GM12878 (cell line): ENCODE results near the gene SETBP1. TPM values are rescaled to one million over a fixed set of nuclear protein-coding genes. Genes with fewer than 3 reads are reported as not detected.

ENCODE experiments used
- ATAC-seq: fragments of 200-7000 bp; cut with Tn5 transposase; 3 replicates; pipeline ENCODE4 v1.9.1; 2020; ENCODE audit warnings: mild to moderate bottlenecking, moderate library complexity
- BruUV-seq: library from RNA; stranded (reverse); fragments of 400-500 nt; replicated peaks from 2 replicates; lab custom pipeline; 2021; lab: Mats Ljungman, UMichigan
- CTCF ChIA-PET: fragments of 300-600 bp; sonication (Branson Sonifier 250); formaldehyde crosslinking; extraction: SDS; loops from one replicate; lab custom pipeline; 2021; ENCODE audit warnings: inconsistent platforms; lab: Yijun Ruan, JAX
- POLR2A ChIA-PET: fragments of 350-600 bp; formaldehyde crosslinking; extraction: SDS; loops from one replicate; lab custom pipeline; 2021; ENCODE audit warnings: inconsistent platforms; lab: Charles Lee
- RAD21 ChIA-PET: fragments of 300-600 bp; sonication (Branson Sonifier 250); formaldehyde crosslinking; loops from one replicate; lab custom pipeline; 2023; ENCODE audit warnings: antibody characterized with exemption; ENCODE audit not compliant: unreplicated experiment; lab: Charles Lee
- SMC1A ChIA-PET: fragments of 300-600 bp; sonication (Branson Sonifier 250); formaldehyde crosslinking; loops from one replicate; lab custom pipeline; 2023; ENCODE audit not compliant: unreplicated experiment, uncharacterized antibody; lab: Charles Lee
- DNase-seq: peaks from one replicate; pipeline ENCODE4 v3.0.0-alpha.2; 2011; ENCODE audit warnings: low read depth, low spot score
- FAIRE-seq: peaks from 3 replicates; lab custom pipeline; 2011; peaks lifted over from hg19 to GRCh38; lab: Jason Lieb, UNC
- H2AFZ ChIP-seq: 2 replicates; pipeline ENCODE4 v1.6.0; 2011; ENCODE audit warnings: low read depth, low read length, control low read depth; ENCODE audit not compliant: control insufficient read depth
- H3K27ac ChIP-seq: 2 replicates; pipeline ENCODE4 v1.5.1; 2011; ENCODE audit warnings: control low read depth; ENCODE audit not compliant: control insufficient read depth, insufficient read depth
- H3K27me3 ChIP-seq, 2 experiments: replicated peaks in 1 of 2; 2 replicates each; pipeline versions ENCODE4 v1.6.0 to v1.6.1; 2011; ENCODE audit warnings: low read length in 1 of 2; ENCODE audit not compliant: control insufficient read depth in 2 of 2, insufficient read depth in 2 of 2
- H3K36me3 ChIP-seq, 2 experiments: 2 replicates each; pipeline ENCODE4 v1.5.1; 2011; ENCODE audit warnings: low read length in 1 of 2; ENCODE audit not compliant: control insufficient read depth in 2 of 2, insufficient read depth in 2 of 2
- H3K4me1 ChIP-seq: 2 replicates; pipeline ENCODE4 v1.6.1; 2011; ENCODE audit warnings: mild to moderate bottlenecking, low read length, moderate library complexity, mixed read lengths; ENCODE audit not compliant: control insufficient read depth, insufficient read depth
- H3K4me2 ChIP-seq: 2 replicates; pipeline ENCODE4 v1.6.0; 2011; ENCODE audit warnings: control low read depth; ENCODE audit not compliant: control insufficient read depth, insufficient read depth
- H3K4me3 ChIP-seq: fragments of 200-600 bp; sonication (generic); 2 replicates; pipeline ENCODE4 v1.5.1; 2016
- H3K79me2 ChIP-seq: 2 replicates; pipeline ENCODE4 v1.6.0; 2011; ENCODE audit warnings: low read length; ENCODE audit not compliant: control insufficient read depth, insufficient read depth
- H3K9ac ChIP-seq: 2 replicates; pipeline ENCODE4 v1.8.0; 2011; ENCODE audit warnings: low read length, control low read depth, mixed read lengths; ENCODE audit not compliant: control insufficient read depth, insufficient read depth
- H3K9me3 ChIP-seq: replicated peaks from 3 replicates; pipeline ENCODE4 v1.5.1; 2011; ENCODE audit warnings: mild to moderate bottlenecking, low read length; ENCODE audit not compliant: control insufficient read depth, insufficient read depth
- H4K20me1 ChIP-seq: 2 replicates; pipeline ENCODE4 v1.6.0; 2011; ENCODE audit not compliant: control insufficient read depth, insufficient read depth
- ATF3 ChIP-seq: IDR thresholded peaks from 2 replicates; pipeline ENCODE4 v1.6.1; 2011; ENCODE audit warnings: low read depth, mild to moderate bottlenecking, low read length, moderate library complexity, borderline replicate concordance; ENCODE audit errors: extremely low read depth
- FOXM1 ChIP-seq: IDR thresholded peaks from 2 replicates; pipeline ENCODE4 v1.6.1; 2012; ENCODE audit warnings: low read depth, mild to moderate bottlenecking, inconsistent platforms, low read length, moderate library complexity
- IRF3 ChIP-seq: fragments of 450-650 bp; IDR thresholded peaks from 2 replicates; pipeline ENCODE4 v1.6.1; 2014; ENCODE audit warnings: mild to moderate bottlenecking
- JUND ChIP-seq: IDR thresholded peaks from 2 replicates; pipeline ENCODE4 v1.6.1; 2012; ENCODE audit warnings: low read depth, mild to moderate bottlenecking, low read length, improper control_type of control experiment, moderate library complexity
- LARP7 ChIP-seq: fragments of 450-650 bp; IDR thresholded peaks from 2 replicates; pipeline ENCODE4 v1.6.1; 2017; ENCODE audit warnings: mild to moderate bottlenecking
- MEF2B ChIP-seq: fragments of 450-650 bp; IDR thresholded peaks from 2 replicates; pipeline ENCODE4 v1.6.1; 2018; ENCODE audit warnings: mild to moderate bottlenecking, moderate library complexity; ENCODE audit not compliant: partially characterized antibody, poor library complexity, severe bottlenecking
- PAX8 ChIP-seq: fragments of 450-650 bp; IDR thresholded peaks from 2 replicates; pipeline ENCODE4 v1.6.1; 2017; ENCODE audit warnings: mild to moderate bottlenecking, moderate library complexity
- POU2F2 ChIP-seq: IDR thresholded peaks from 3 replicates; pipeline ENCODE4 v1.6.1; 2011; ENCODE audit warnings: low read depth, mild to moderate bottlenecking, low read length, borderline replicate concordance
- RAD21 ChIP-seq: IDR thresholded peaks from 2 replicates; pipeline ENCODE4 v1.6.1; 2011; ENCODE audit warnings: mild to moderate bottlenecking, low read depth, low read length, moderate library complexity; ENCODE audit not compliant: insufficient read depth
- TCF12 ChIP-seq: IDR thresholded peaks from 2 replicates; pipeline ENCODE4 v1.6.1; 2011; ENCODE audit warnings: low read depth, mild to moderate bottlenecking, low read length
- ZNF207 ChIP-seq: fragments of 450-650 bp; IDR thresholded peaks from 2 replicates; pipeline ENCODE4 v1.6.1; 2014; ENCODE audit warnings: antibody characterized with exemption, mild to moderate bottlenecking, borderline replicate concordance
- WGBS: methylation state at CpG from one replicate; pipeline ENCODE4 v1.1.6; 2016; ENCODE audit warnings: low lambda C conversion rate; ENCODE audit not compliant: insufficient replicate concordance, insufficient coverage; ENCODE audit errors: missing lambda C conversion rate; 5-methylcytosine and 5-hydroxymethylcytosine counted together
- in situ Hi-C: fragments of 300-500 bp; cut with MboI; formaldehyde crosslinking; loops from 9 replicates; pipeline ENCODE4 v1.14.3; 2018; ENCODE audit warnings: mixed read lengths
- intact Hi-C: fragments of 100-400 bp; cut with micrococcal nuclease; formaldehyde crosslinking; loops from one replicate; pipeline ENCODE4 v1.14.2; 2022; ENCODE audit not compliant: unreplicated experiment
- polyA plus RNA-seq, 11 experiments: library from polyadenylated mRNA; depleted of rRNA in 4 of 11; unstranded in 6 of 11; stranded (reverse) in 5 of 11; fragments of >200 nt; fragmentation: Nextera tagmentation in 4 of 11; fragmentation: Illumina TruSeq in 1 of 11; extraction: Ambion mirVana in 4 of 11; extraction: Trizol in 1 of 11; gene quantifications; 1 replicate in 1 of 11; 2 replicates in 10 of 11; pipeline versions ENCODE4 v1.2.1 to v1.2.3, GENCODE V29; 2011 to 2016; ENCODE audit warnings: inconsistent platforms in 2 of 11, missing spikeins in 2 of 11, low read depth in 1 of 11
- total RNA-seq, 4 experiments: library from RNA; depleted of rRNA in 3 of 4; stranded (reverse); fragments of >200 nt in 3 of 4; fragmentation: Illumina TruSeq in 1 of 4; extraction: Trizol in 1 of 4; gene quantifications; 2 replicates each; pipeline versions ENCODE4 v1.2.1 to v1.2.3, GENCODE V29; 2013 to 2021
- TF ChIP-seq, protein P1 (sequence below): IDR thresholded peaks from 2 replicates; pipeline ENCODE4 v1.6.1; 2012; ENCODE audit warnings: low read length, inconsistent platforms

SETBP1 gene
- total and polyA plus RNA-seq, 10 of the 15 experiments (the other 5 are each of a cell fraction or from before 2014, with no cell fraction given): 0.99 to 29.7 (median 8.3) TPM

DNA sequence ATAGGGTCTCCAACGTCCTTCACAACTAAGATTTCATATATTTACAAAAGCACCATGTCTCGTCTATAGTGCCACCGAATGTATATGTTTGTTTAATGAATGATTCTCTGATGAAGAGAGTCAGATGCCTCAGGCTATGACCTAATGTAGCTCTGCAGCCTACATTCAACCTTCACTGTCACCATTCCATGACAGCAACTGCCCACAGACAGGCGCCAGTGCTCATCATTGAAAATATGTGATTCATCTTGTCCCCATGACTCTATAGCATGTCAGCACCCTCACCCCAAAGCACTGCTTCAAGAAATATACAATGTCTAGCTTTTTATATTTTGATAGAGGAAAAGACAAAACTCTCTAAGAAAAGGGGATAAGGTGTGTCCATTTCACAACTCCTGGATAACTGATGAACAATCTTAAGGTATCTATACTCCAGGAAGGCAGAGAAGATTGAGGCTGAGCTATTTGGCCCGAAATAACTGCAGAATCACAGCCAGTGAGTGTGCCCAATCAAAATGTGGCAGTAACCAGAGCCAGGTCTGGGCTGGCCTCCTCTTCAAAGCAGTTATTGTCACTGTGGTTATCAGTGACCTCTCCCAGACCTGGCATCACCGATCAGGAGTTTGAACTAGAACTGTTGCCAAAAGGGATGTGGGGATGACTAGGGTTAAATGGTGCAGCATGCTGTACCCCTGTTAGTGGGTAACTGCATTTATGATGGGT, 246.6 kb downstream of the SETBP1 start:
- H2AFZ ChIP-seq: no peak overlapping the region
- in situ Hi-C loops: no loop called here
- H3K4me1 ChIP-seq: no peaks in the 10 kb centered on the region
- POLR2A ChIA-PET: no interaction called here
- no TSS peak for BruUV-seq
- no peaks in the 10 kb centered on the region for H4K20me1 ChIP-seq
- H3K27me3 ChIP-seq: no peaks in the 10 kb centered on the region
- peak; percentile 40; the same call in 2 of the 3 replicates for ATAC-seq
- SMC1A ChIA-PET: interaction anchor here (1.0 to 1.8 kb wide), 5 partner anchors 9 to 168 kb away, joined by 3 to 6 read pairs (median 4); no protein-coding TSS in a partner anchor
- no peak overlapping the region for H3K9ac ChIP-seq
- no peak for DNase-seq
- FAIRE-seq: no peak
- H3K9me3 ChIP-seq: no peaks in the 10 kb centered on the region
- no peaks in the 10 kb centered on the region for H3K36me3 ChIP-seq
- H3K4me2 ChIP-seq: no peak overlapping the region
- TF ChIP-seq LARP7 (no peak), RAD21 (peak; percentile 31; the same call in 1 of the 2 replicates)
- TF ChIP-seq, all 136 proteins: peak for 1
- Histone ChIP-seq H3K4me3 (no peak overlapping the region), H3K79me2 (no peaks in the 10 kb centered on the region), H3K27ac (no peak overlapping the region)
- CTCF ChIA-PET: interaction anchor here (1.2 to 2.0 kb wide), 5 partner anchors 11 to 286 kb away, joined by 3 to 7 read pairs (median 4); no protein-coding TSS in a partner anchor
- RAD21 ChIA-PET: no interaction called here
- WGBS: 44% methylated on average over 6 of the region's 6 CpGs
- intact Hi-C loops: no loop called here

DNA sequence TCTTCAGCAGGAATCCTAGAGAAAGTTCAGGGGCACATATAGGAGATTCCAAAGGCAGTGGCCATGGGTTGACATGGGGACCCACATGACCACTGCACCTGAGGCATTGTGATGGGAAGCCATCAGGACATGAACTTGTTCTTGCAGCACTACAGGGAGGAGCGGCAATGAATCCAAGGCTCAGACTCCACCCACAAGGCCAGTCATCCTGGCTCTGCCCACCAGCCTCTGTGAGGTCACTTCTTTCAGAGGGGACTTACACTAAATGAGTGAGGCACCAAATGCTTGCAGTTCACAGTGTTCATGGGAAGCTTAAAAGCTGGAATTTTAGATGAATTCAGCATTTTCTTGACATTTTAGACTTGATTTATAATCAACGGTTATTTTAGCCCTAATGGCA, 254.2 kb downstream of the SETBP1 start:
- no peak overlapping the region for H3K9ac ChIP-seq
- ChIA-PET POLR2A (no interaction called here), RAD21 (no interaction called here), CTCF (no interaction called here), SMC1A (interaction anchor here (1.2 kb wide), 1 partner anchor 23 kb away, joined by 4 read pairs; no protein-coding TSS in a partner anchor)
- no peaks in the 10 kb centered on the region for H4K20me1 ChIP-seq
- H3K27ac ChIP-seq: no peak overlapping the region
- ATAC-seq: peak; percentile 34; the same call in 1 of the 3 replicates
- intact Hi-C loops (no loop called here), in situ Hi-C loops (no loop called here)
- H3K36me3 ChIP-seq: peaks cover 0 to 2% of the 10 kb centered on the region in 2 experiments; a peak in 2 of 4 replicates
- no peak overlapping the region for H2AFZ ChIP-seq
- no peak for FAIRE-seq
- H3K4me3 ChIP-seq: no peak overlapping the region
- no peaks in the 10 kb centered on the region for H3K27me3 ChIP-seq
- BruUV-seq: no TSS peak
- H3K4me2 ChIP-seq: no peak overlapping the region
- H3K9me3 ChIP-seq: no peaks in the 10 kb centered on the region
- DNase-seq: no peak
- H3K4me1 ChIP-seq: no peaks in the 10 kb centered on the region
- whole genome bisulfite sequencing: 77% methylated on average over 2 of the region's 2 CpGs
- H3K79me2 ChIP-seq: no peaks in the 10 kb centered on the region
- TF ChIP-seq, protein P1, sequence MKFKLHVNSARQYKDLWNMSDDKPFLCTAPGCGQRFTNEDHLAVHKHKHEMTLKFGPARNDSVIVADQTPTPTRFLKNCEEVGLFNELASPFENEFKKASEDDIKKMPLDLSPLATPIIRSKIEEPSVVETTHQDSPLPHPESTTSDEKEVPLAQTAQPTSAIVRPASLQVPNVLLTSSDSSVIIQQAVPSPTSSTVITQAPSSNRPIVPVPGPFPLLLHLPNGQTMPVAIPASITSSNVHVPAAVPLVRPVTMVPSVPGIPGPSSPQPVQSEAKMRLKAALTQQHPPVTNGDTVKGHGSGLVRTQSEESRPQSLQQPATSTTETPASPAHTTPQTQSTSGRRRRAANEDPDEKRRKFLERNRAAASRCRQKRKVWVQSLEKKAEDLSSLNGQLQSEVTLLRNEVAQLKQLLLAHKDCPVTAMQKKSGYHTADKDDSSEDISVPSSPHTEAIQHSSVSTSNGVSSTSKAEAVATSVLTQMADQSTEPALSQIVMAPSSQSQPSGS: no peak
- TF ChIP-seq ZNF207 (no peak), ATF3 (no peak), PAX8 (no peak), TCF12 (no peak), IRF3 (no peak), POU2F2 (no peak), JUND (no peak), FOXM1 (no peak), MEF2B (no peak)
